HuH-7.5 (cell line): ENCODE data around the gene CSNK1G2.
"Not testable (repeated sequence)": the region's sequence is repeated elsewhere in the genome, so short reads cannot be mapped to it uniquely, and the experiment has no call there.

Source experiments
- DNase-seq: peaks from one replicate; pipeline ENCODE4 v3.0.0; 2011; ENCODE audit warnings: low spot score

Gene CSNK1G2

GRCh38 chr19:1988464-1988863, 47.5 kb downstream of the CSNK1G2 start:
- DNase-seq, result not testable (repeated sequence)

- no peak for DNase-seq
Measured at GRCh38 chr19:1989513-1990229, 48.7 kb downstream of the CSNK1G2 start.

DNA sequence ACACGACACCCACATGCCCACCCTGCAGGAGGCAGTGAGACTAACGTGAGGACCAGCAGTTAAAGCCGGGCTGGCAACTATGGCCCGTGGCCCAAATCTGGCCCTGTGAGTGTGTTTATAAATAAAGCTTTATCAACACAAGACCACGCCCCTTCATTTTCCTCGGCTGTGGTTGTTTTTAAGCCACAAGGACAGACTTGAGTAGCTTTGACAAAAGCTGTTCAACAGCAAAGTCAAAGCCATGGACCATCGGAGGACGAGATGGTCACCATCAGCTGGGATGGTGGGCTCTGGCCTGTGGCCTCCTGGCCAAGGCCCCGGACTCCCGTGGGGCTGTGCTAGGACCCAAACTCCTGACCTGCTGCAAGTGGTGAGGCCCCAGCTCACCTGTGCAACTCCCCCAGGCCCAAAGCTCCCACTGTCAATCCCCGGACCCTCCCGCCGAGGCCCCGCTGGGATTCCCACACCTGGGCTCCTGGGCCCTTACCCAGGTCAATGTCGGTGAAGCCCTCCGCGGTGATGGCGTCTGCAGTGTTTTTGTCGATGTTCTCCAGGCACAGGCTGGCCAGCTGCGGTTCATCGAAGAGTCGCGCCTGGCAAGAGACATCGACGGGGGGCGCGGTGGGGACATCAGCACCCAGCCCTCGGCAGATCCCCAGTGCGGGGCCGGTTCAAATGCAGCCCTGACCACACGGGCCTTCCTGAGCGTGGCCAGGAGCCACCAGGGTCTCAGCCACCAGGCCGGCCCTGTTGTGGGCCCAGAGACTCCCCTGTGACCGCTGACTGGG, 49.5 kb downstream of the CSNK1G2 start:
- no peak for DNase-seq

- DNase-seq, result no peak
Measured at GRCh38 chr19:1991018-1991913, 50.3 kb downstream of the CSNK1G2 start.

DNA sequence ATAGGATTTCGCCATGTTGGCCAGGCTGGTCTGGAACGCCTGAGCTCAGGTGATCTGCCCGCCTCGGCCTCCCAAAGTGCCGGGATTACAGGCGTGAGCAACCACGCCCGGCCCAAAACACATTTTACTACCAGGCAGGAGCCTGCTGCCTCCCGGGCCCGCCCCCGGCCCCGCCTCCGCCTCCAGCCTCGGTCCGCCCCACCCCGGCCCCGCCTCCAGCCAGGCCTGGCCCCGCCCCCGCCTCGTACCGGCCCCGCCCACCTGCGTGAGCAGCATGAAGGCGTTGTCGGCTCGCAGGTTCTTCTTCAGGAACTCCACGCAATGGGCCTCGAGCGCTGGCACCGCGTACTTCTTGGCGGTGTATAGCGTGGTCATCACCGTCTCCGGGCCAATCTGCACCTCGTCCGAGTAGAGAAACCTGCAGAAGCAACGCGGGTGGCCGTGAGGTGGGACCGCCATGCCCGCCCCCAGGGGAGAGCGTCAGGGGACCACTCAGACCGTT, 51.8 kb downstream of the CSNK1G2 start:
- DNase-seq, result no peak

- DNase-seq, result no peak
Measured at GRCh38 chr19:1997353-1998233, 56.6 kb downstream of the CSNK1G2 start.

DNA sequence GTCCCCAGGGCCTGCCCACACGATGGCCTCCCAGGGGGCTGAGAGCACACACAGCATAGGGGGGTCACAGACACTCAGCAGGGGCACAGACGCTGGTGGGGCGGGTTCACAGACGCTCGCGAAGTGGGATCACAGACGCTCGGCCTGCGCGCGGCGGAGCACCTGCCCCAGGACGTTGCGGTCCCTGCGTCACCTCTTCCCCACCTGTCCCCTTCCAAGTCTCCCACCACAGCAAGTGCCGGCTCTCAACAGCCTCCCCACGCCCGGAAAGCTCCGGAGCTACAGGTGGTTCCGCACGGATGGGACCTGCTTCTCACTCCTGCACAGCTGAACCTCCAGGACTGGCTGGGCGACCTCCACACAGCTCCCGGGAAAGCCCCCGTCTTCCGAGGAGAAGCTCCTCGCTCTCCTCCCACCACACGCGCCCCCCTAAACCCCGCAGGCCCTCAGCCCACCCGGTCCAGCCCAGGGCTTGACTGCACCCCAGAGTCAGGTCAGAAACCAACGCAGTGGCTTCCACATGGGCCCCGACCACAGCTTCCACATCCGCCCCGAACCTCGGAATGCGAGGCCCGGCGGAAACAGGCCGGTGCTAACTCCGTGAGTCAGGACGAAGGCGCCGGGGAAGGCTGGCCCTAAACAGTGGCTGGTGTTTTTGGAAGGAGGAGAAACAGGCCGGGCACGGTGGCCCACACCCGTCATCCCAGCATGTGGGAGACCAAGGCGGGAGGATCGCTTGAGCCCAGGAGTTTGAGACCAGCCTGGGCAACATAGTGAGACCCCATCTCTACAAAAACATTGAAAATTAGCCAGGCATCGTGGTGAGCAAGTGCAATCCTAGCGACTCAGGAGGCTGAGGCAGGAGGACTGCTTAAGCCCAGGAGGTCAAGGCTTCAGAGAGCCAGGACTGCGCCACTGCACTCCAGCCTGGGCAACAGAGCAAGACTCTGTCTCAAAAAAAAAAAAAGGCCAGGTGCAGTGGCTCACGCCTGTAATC, 58.0 kb downstream of the CSNK1G2 start:
- DNase-seq, result no peak

DNA sequence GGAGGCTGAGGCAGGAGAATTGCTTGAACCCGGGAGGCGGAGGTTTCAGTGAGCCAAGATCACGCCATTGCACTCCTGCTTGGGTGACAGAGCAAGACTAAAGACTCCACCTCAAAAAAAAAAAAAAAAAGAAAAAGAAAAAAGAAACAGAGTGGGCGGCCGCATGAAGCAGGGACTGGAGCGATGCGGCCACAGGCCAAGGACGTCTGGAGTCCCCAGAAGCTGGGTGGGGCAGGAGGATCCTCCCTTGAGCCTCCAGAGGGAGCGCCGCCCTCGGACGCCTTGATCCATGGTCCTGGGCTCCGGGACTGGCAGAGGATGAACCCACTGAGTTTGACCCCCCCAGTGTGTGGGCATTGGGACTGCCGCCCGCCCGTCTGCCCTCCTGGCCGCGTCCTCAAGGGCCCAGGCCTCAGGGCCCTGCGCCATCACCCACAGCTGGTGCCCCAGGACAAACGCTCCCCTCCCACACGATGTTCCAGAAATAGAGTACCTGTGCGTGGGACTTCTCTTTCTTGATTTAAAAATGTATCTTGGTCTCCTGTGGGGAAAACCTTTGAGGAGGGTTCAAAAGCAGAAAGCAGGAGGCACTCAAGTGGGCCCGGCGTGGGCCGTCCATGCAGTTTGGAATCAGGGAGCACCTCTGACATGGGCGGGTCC, 59.0 kb downstream of the CSNK1G2 start:
- DNase-seq, result no peak

GRCh38 chr19:2003874-2004273, 62.9 kb downstream of the CSNK1G2 start:
- DNase-seq, result no peak

GRCh38 chr19:2010135-2010668, 69.2 kb downstream of the CSNK1G2 start:
- no peak for DNase-seq

DNA sequence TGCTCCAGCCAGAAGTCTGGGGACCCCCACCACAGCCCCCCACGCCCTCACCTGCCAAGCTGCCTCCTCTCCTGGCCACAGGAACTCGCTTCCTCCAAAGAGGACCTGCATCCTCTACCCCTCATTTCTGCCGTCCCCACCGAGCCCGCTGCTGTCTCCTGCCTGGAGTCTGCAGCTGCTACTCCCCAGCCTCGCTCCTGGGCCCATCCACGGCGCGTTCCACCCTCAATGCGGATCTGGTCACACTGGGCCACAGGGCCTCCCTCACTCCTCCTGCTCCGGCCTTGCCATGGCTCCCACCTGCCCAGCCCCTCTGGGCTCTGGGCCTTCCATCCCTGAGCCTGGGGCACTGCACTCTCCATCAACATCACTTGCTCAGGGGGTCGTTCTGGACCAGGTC, 70.2 kb downstream of the CSNK1G2 start:
- no peak for DNase-seq

- no peak for DNase-seq
Measured at GRCh38 chr19:2012941-2013682, 72.1 kb downstream of the CSNK1G2 start.

GRCh38 chr19:2013683-2013961, 72.7 kb downstream of the CSNK1G2 start:
- DNase-seq, result no peak

GRCh38 chr19:2014131-2014571, 73.2 kb downstream of the CSNK1G2 start:
- no peak for DNase-seq

DNA sequence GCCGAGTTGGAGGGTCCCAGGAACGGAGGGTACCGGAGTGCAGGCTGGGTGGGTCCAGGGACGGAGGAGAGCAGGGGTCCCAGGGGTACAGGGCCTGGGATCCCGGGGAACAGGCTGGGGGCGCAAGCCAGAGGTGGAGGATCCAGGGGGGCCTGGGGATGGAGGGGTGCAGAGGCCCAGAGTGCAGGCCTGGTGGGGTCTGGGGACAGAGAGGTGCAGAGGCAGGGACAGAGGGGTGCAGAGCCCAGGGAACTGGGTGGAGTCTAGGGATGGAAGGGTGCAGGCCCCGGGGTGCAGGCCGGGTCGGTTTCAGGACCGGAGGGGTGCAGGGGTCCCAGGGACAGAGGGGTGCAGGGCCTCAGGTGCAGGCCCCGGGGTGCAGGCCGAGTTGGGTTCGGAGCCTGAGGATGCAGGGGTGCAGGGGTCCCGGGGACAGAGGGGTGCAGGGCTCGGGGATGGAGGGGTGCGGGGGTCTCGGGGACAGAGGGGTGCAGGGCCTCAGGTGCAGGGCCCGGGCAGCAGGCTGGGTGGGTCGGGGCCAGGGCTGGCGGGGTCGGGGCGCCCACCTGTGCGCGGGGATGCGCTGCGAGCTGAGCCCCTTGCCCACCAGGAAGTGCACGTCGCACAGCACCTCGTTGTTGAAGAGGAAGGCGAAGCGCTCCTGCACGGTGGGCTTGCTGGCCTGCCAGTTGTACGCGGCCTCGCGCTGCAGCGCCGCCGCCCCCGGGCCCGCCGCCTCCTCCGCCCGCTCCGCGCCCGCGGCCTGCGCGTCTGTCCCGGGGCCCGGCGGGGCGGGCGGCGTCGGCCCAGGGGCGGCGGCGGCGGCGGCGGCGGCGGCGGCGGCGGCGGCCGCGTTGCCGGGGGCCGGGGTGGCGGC, 74.0 kb downstream of the CSNK1G2 start:
- DNase-seq, result no peak

DNA sequence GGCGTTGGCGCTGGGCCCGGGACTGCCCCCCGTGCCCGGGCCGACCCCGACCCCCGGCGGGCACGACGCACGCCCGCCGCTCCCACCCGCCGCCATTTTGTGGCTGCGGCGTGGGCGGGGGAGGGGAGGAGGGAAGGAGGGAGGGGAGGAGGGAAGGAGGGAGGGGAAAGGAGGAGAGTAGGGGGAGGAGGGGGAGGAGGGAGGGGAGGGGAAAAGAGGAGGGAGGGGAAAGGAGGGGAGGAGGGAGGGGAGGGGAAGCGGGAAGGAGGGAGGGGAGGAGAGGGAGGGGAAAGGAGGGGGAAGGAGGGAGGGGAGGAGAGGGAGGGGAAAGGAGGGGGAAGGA, 74.6 kb downstream of the CSNK1G2 start, which contains the start of gene BTBD2:
TSS of gene BTBD2 (minus strand) at position 107 of the 343 bp plus-strand sequence. CDS start at position 96, 11 bp downstream.
- no peak for DNase-seq

DNA sequence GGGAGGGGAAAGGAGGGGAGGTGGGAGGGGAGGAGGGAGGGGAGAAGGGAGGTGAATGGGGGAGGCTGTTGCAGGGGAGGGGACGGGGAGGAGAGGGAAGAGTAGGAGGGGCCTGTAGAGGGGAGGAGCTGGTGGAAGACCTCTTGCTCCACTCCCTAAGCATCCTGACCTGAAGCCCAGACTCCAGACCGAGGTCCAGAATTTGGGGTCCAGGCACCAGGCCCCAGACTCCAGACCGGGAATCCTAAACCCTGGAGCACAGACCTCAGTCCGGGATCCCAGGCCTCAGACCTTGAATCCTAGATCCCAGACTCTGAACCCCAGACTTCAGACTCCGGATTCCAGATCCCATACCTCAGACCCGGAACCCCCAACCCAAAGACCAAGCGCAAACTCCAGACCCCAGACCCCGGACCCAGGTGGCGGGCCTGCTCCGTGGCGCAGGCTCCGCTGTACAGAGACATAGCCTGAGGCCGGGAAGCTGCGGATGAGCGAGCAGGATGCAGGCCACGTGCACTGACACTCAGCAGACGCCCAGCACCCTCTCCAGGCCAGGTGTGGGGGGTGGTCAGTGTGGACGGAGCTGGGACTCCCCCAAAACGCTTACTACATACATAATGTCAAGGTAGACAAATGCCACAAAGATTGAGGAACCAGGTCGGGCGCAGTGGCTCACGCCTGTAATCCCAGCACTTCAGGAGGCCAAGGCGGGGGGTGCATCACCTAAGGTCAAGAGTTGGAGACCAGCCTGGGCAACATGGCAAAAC, 75.3 kb downstream of the CSNK1G2 start:
- DNase-seq, result peak; percentile 82
